Motor neuron (in vitro differentiated cells): ENCODE results near the gene GALNT8. TPM values are rescaled to one million over a fixed set of nuclear protein-coding genes. Genes with fewer than 3 reads are reported as not detected.
A peak's percentile ranks its signal among the peaks of the same experiment; 100 is the strongest.

Experiments
- ATAC-seq, 8 experiments: fragments of 200-7000 bp; cut with Tn5 transposase; replicated peaks in 6 of 8; 2 replicates each; pipeline ENCODE4 v1.8.0; 2021; ENCODE audit warnings: mild to moderate bottlenecking in 8 of 8, moderate library complexity in 8 of 8
- H3K27ac ChIP-seq, 2 donors: fragments of 250-450 bp; sonication (Bioruptor Pico); 2 replicates each; pipeline ENCODE4 v1.9.0; 2021; ENCODE audit warnings: antibody characterized with exemption in 2 of 2, mild to moderate bottlenecking in 2 of 2, moderate library complexity in 1 of 2
- H3K4me1 ChIP-seq, 2 donors: fragments of 250-450 bp; sonication (Bioruptor Pico); replicated peaks in 1 of 2; 2 replicates each; pipeline ENCODE4 v1.6.1; 2021; ENCODE audit warnings: antibody characterized with exemption in 2 of 2, mild to moderate bottlenecking in 2 of 2, moderate library complexity in 1 of 2
- H3K4me3 ChIP-seq, 5 donors: fragments of 250-450 bp; sonication (Bioruptor Pico); 2 replicates each; pipeline ENCODE4 v1.9.0; 2021; ENCODE audit warnings: antibody characterized with exemption in 5 of 5, mild to moderate bottlenecking in 5 of 5, moderate library complexity in 4 of 5
- WGBS, 10 experiments: fragments of 450-650 bp; shearing (Covaris generic); methylation state at CpG; one replicate each; pipeline ENCODE4 v1.0.0; 2022; 5-methylcytosine and 5-hydroxymethylcytosine counted together
- in situ Hi-C, 9 experiments: fragments of 400-800 bp; cut with MboI; loops; one replicate each; pipeline ENCODE4 v1.15.0; 2021; ENCODE audit warnings: low sequenced_read_pairs in 9 of 9, low pct_unique_long_range_greater_than_20kb in 2 of 9; ENCODE audit not compliant: unreplicated experiment in 9 of 9
- total RNA-seq, 8 experiments: library from RNA; unstranded; fragments of 300-600 nt; gene quantifications; 2 replicates each; pipeline versions ENCODE4 v1.2.3 to v1.2.4, GENCODE V29; 2022

The GALNT8 gene
- total RNA-seq, 8 experiments from 2014 or later: 0.09 to 18.9 (median 10.4) TPM

DNA sequence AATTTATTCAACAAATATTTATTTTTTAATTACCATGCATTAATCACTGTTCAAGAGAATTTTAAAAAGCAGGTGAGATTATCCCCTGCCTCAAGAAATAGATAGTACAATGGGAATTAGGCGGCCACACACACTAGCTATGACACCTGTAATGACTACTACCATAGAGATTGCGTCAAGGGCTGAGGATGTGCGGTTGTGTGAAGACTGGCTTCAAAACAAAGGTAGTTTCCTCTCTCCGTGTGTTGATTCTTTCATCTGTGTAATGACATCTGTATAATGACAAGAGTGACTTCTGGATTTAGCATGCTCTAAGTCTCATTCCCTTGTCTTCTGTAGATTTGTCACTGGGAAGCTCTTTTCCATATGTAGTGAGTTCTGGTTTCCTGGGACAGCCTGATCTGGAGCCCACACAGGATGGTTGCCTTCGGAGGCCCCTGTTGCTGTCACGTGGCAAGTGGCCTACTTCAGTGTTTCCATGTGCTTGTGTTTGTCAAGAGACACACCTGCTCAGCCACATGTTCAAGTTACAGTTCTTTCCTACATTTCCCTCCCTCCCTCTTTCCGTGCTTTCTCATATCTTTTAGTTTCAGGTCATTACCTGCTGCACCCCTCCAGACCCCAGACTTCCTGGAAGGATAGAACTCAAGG, 64.3 kb downstream of the GALNT8 start:
- 30 to 100% (median 86%) methylated on average over 1 to 6 of the region's 7 CpGs for WGBS, 10 experiments
- in situ Hi-C loops: no loop called here
- no peak for ATAC-seq
- Histone ChIP-seq H3K4me3 (no peak overlapping the region), H3K27ac (no peak overlapping the region), H3K4me1 (peaks cover 5 to 11% of the 10 kb centered on the region in 2 donors)

- WGBS, 10 experiments: 19 to 96% (median 76%) methylated on average over 1 to 5 of the region's 5 CpGs; no CpG with 5 or more reads in 3 of the 10 experiments
- in situ Hi-C loops: no loop called here
Measured at GRCh38 chr12:4786795-4787194, 66.6 kb downstream of the GALNT8 start.

GRCh38 chr12:4787965-4788364, 67.8 kb downstream of the GALNT8 start:
- WGBS, 10 experiments: 0 to 100% (median 10%) methylated on average over 1 to 6 of the region's 7 CpGs; no CpG with 5 or more reads in 3 of the 10 experiments
- ATAC-seq: peak in 5 of 8 experiments; percentile 73 to 98 (median 94)

More at GRCh38 chr12:4786795-4787194, 66.6 kb downstream of the GALNT8 start:
- Histone ChIP-seq H3K4me3 (no peak overlapping the region), H3K27ac (no peak overlapping the region), H3K4me1 (peaks cover 5 to 11% of the 10 kb centered on the region in 2 donors)
- no peak for ATAC-seq

DNA sequence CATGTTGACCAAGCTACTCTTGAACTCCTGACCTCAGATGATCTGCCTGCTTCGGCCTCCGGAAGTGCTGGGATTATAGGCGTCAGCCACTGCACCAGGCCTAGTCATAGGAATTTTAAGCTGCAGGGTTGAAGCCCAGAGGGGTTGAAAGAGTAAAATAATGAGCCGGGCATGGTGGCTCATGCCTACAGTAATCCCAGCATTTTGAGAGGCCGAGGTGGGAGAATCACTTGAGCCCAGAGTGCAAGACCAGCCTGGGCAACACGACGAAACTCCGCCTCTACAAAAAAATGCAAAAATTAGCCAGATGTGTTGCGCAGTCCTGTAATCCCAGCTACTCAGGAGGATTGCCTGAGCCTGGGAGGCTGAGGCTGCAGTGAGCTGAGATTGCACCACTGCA, 69.6 kb downstream of the GALNT8 start:
- H3K4me3 ChIP-seq: no peak overlapping the region
- WGBS, 10 experiments: 49 to 100% (median 92%) methylated on average over 1 to 9 of the region's 9 CpGs
- ATAC-seq: no peak
- in situ Hi-C loops: no loop called here
- peaks cover 5 to 11% of the 10 kb centered on the region in 2 donors for H3K4me1 ChIP-seq
- no peak overlapping the region for H3K27ac ChIP-seq

More at GRCh38 chr12:4787965-4788364, 67.8 kb downstream of the GALNT8 start:
- no peak overlapping the region for H3K4me3 ChIP-seq
- in situ Hi-C loops: no loop called here
- peaks cover 5 to 11% of the 10 kb centered on the region in 2 donors for H3K4me1 ChIP-seq
- no peak overlapping the region for H3K27ac ChIP-seq

- ATAC-seq: no peak
- 78 to 100% (median 100%) methylated on average over 1 to 3 of the region's 3 CpGs; no CpG with 5 or more reads in 1 of the 10 experiments for WGBS, 10 experiments
- peaks cover 5 to 11% of the 10 kb centered on the region in 2 donors for H3K4me1 ChIP-seq
- H3K27ac ChIP-seq: no peak overlapping the region
- no peak overlapping the region for H3K4me3 ChIP-seq
- in situ Hi-C loops: no loop called here
Measured at GRCh38 chr12:4791497-4791896, 71.3 kb downstream of the GALNT8 start.

DNA sequence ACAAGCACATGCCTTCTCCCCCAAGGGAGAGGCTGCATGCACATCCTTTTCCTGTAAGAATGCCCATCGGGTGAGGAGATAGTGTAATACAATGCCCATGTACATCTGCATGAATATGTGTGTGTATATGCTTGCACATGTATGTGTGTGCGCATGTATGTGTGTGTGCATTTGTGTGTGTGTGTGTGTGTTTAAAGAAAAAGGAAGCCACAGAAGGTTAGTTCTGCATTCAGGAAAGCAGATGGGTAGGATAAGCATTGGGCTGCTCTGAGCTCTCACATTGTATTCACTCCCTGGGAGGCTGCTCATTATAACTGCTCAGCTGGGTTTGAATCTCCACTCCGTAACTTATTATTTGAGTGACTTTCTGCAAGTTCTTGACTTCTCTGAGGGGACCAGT, 74.3 kb downstream of the GALNT8 start:
- H3K27ac ChIP-seq: no peak overlapping the region
- WGBS, 10 experiments: 40 to 100% (median 87%) methylated on average over 1 to 3 of the region's 3 CpGs; no CpG with 5 or more reads in 4 of the 10 experiments
- ATAC-seq: no peak
- H3K4me3 ChIP-seq: no peak overlapping the region
- in situ Hi-C loops: no loop called here
- H3K4me1 ChIP-seq: peaks cover 0 to 3% of the 10 kb centered on the region in 2 donors

DNA sequence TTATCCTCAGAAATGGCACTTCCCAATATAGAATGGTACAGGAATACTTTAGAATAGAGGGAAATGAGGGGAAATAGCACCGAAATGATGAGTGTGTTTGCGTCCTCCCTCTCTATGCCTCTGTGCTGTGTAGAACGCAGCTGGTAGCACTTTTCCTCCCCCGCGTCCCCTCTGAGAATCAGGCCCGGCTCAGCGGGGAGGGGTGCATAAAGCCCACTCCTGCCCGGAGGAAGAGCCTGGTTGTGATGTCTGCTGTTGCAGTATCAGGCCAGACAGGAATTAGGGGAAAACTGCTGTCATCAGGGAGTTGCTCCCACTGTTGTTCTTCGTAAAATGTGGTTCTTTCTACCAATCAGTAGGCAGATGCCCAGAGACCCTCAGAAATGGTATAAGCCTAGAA, 76.0 kb downstream of the GALNT8 start:
- H3K4me3 ChIP-seq: no peak overlapping the region
- no peak for ATAC-seq
- peaks cover 0 to 3% of the 10 kb centered on the region in 2 donors for H3K4me1 ChIP-seq
- no peak overlapping the region for H3K27ac ChIP-seq
- WGBS, 10 experiments: 0 to 100% (median 85%) methylated on average over 1 to 7 of the region's 9 CpGs; no CpG with 5 or more reads in 5 of the 10 experiments
- in situ Hi-C loops: no loop called here

DNA sequence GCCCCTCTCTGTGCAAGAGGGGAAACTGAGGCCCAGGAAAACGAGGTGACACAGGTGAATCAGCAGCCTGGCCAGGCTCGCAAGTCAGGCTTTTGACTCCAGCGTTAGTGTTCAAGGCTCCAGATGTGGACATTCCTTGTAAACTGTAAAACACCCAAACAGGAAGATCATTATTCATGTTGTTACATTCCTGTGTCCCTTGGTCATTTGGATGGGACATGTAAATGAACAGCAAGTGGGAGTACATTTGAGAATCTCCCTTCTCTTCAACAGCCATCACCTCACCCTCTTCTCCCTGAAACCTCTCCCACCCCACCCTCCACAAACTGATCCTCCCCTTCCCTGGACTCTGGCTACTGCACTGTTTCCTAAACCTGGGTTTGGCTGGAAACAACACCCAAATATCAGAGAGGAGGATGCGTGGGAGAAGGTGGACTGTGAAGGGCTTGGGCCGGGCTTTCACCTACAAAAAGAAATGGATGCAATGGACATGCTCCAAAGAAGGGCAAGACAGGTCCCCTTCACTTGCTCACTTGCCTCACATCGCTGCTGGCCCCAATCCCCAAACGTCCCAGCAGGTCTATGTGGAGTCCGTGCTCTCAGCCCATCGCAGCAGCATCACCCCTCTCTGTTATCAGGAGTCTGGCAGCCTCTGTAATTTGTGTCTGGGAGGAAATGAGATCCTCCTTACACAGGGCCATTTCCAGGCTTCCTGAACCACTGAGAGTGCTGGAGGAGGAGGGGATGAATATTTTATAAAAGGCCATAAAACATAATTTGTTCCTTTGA, 76.7 kb downstream of the GALNT8 start:
- WGBS, 10 experiments: 20 to 100% (median 75%) methylated on average over 2 to 9 of the region's 9 CpGs; no CpG with 5 or more reads in 5 of the 10 experiments
- in situ Hi-C loops: no loop called here
- peak in 4 of 8 experiments; percentile 50 to 95 (median 70) for ATAC-seq

DNA sequence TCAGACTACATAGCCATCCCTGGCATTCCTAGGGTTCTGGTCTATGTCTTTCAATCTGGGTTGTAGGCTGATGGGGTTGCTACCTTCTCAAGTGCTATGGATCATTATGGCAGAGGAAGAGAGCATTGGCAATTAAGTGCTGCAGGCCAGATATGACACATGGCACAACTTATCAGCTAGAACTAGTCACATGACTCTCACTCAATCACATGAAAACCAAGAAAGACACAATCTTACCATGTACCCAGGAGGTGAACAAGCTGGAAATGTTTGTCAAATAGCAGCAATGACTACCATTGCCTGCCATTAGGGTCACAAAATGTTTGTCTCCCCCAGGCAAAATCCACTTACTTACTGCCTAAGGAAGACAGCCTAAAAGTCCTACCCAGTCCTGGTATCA, 80.4 kb downstream of the GALNT8 start:
- Histone ChIP-seq H3K4me3 (no peak overlapping the region), H3K4me1 (peaks cover 0 to 3% of the 10 kb centered on the region in 2 donors), H3K27ac (no peak overlapping the region)
- no peak for ATAC-seq
- in situ Hi-C loops: no loop called here

More for the DNA sequence above, 76.7 kb downstream of the GALNT8 start:
- H3K27ac ChIP-seq: no peak overlapping the region
- peaks cover 0 to 3% of the 10 kb centered on the region in 2 donors for H3K4me1 ChIP-seq
- H3K4me3 ChIP-seq: no peak overlapping the region

GRCh38 chr12:4802841-4803240, 82.6 kb downstream of the GALNT8 start:
- in situ Hi-C loops: no loop called here
- H3K4me1 ChIP-seq: no peaks in the 10 kb centered on the region
- H3K27ac ChIP-seq: no peak overlapping the region
- no peak for ATAC-seq
- WGBS, 10 experiments: 0 to 96% (median 54%) methylated on average over 1 to 2 of the region's 2 CpGs; no CpG with 5 or more reads in 4 of the 10 experiments
- no peak overlapping the region for H3K4me3 ChIP-seq

- Histone ChIP-seq H3K27ac (no peak overlapping the region), H3K4me3 (no peak overlapping the region), H3K4me1 (peaks cover 10 to 11% of the 10 kb centered on the region in 2 donors)
- WGBS, 10 experiments: 27 to 94% (median 60%) methylated on average over 1 to 7 of the region's 8 CpGs; no CpG with 5 or more reads in 1 of the 10 experiments
- ATAC-seq: no peak
- in situ Hi-C loops: no loop called here
Measured at GRCh38 chr12:4806439-4807115, 86.4 kb downstream of the GALNT8 start.

DNA sequence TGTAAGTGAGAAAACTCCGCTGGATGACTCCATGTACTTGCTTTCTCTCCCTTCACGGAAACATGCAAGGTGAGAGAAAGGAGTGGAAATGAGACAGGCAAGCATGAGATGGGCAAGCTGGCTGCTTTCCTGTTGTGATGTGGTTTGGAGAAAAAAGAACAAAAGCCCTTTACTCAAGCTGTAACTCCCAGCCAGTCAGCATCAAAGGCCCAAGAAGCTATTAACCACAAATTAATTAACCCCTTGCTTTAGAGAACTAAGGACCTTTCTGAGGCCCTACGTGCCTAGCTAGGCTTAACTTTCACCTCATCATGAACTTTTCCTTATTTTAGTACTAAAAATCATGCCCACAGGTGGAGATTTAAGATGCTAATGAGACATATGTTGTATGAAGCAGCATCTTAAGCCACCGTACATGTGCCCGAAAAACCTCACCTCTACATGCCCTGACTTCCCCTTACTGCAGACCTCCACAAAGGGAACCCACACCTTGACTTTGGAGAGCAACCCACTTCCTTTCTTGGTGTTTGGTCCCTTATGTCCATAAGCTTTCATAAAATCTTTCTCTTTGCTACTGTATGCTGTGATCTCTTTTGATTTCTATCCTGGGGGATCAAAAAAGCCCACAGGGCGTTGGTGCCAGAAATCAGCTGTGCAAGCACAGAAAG, 87.0 kb downstream of the GALNT8 start:
- WGBS, 10 experiments: 0 to 92% (median 53%) methylated on average over 1 to 5 of the region's 6 CpGs
- H3K27ac ChIP-seq: no peak overlapping the region
- H3K4me3 ChIP-seq: no peak overlapping the region
- in situ Hi-C loops: no loop called here
- no peak for ATAC-seq
- peaks cover 10 to 12% of the 10 kb centered on the region in 2 donors for H3K4me1 ChIP-seq
